Pancreas (tissue), 10 donors: Measurements from ENCODE around the gene UVRAG. TPM values are rescaled to one million over a fixed set of nuclear protein-coding genes. Genes with fewer than 3 reads are reported as not detected.

Experiments used
- ATAC-seq, 4 donors: fragments of 200-7000 bp; cut with Tn5 transposase; one replicate each; pipeline versions ENCODE4 v1.8.0 to v1.9.1; 2020; ENCODE audit warnings: mild to moderate bottlenecking in 4 of 4, moderate library complexity in 4 of 4
- DNase-seq, 6 donors: peaks; one replicate each; pipeline ENCODE4 v3.0.0-alpha.2; 2020
- FAIRE-seq: peaks from 2 replicates; lab custom pipeline; 2012; peaks lifted over from hg19 to GRCh38; lab: Jason Lieb, UNC
- H3K27ac ChIP-seq, 4 donors: fragments of 200-600 bp; sonication (generic); 1 replicate in 3 of 4; 2 replicates in 1 of 4; pipeline versions ENCODE4 v1.5.0 to v1.8.0; 2020
- H3K27me3 ChIP-seq, 4 donors: fragments of 200-600 bp; one replicate each; pipeline ENCODE4 v1.8.0; 2021
- H3K36me3 ChIP-seq, 3 donors: fragments of 200-600 bp; sonication (generic) in 1 of 3; one replicate each; pipeline versions ENCODE4 v1.5.0 to v1.8.0; 2020 to 2021
- H3K4me1 ChIP-seq, 3 donors: fragments of 200-600 bp; one replicate each; pipeline ENCODE4 v1.8.0; 2021
- H3K4me3 ChIP-seq, 4 donors: fragments of 200-600 bp; sonication (generic) in 2 of 4; one replicate each; pipeline versions ENCODE4 v1.5.0 to v1.8.0; 2020 to 2021
- H3K9me3 ChIP-seq, 4 donors: fragments of 200-600 bp; one replicate each; pipeline ENCODE4 v1.8.0; 2021
- CTCF ChIP-seq, 4 donors: fragments of 200-600 bp; sonication (generic) in 3 of 4; IDR thresholded peaks; one replicate each; pipeline versions ENCODE4 v1.5.0 to v1.8.0; 2021; ENCODE audit warnings: antibody characterized with exemption in 4 of 4
- whole genome bisulfite sequencing, 2 donors: extraction: QIAGEN DNeasy Blood & Tissue Kit; methylation state at CpG; one replicate each; pipeline ENCODE4 v1.1.7; 2013; 5-methylcytosine and 5-hydroxymethylcytosine counted together
- intact Hi-C, 3 donors: fragments of 100-400 bp; cut with DNase I; formaldehyde crosslinking; loops; one replicate each; pipeline versions ENCODE4 v1.11.1 to v1.14.2; 2022
- polyA plus RNA-seq, 2 donors: library from polyadenylated mRNA; stranded (reverse); fragments of 200-250 nt; gene quantifications; one replicate each; pipeline ENCODE4 v1.2.3, GENCODE V29; 2013
- total RNA-seq, 6 donors: library from RNA; stranded (reverse); fragmentation: NEBNext Ultra II Directional in 4 of 6; extraction: Animal tissue kit (Norgen Biotek cat#: 25700) in 4 of 6; gene quantifications; one replicate each; pipeline versions ENCODE4 v1.2.1 to v1.2.4, GENCODE V29; 2021 to 2023
- donor health status: healthy with polysubstance abuse.
- donor health status: DM: no; HTN: no; CAD: no; lungs with moderate emphysema.
- donor health status: DM: no; HTN: no; CAD: no.
- donor health status: control.
- donor health status: control.
- donor health status: Bipolar disorder and iron deficiency.
- donor health status: DM: yes; HTN: yes; CAD: no.
- donor health status: DM: no; HTN: no; CAD: no.
- donor health status: DM: no; HTN: no; CAD: no.
- donor health status: DM: yes; HTN: yes; CAD: no.

UVRAG gene
- total and polyA plus RNA-seq, 8 donors, result 3.3 to 17.2 (median 7.6) TPM

GRCh38 chr11:75900848-75901247 is 85.8 kb downstream of the UVRAG start:
- DNase-seq, result no peak
- H3K36me3 ChIP-seq, result no peaks in the 10 kb centered on the region
- no peaks in the 10 kb centered on the region for H3K4me1 ChIP-seq
- TF ChIP-seq CTCF (IDR thresholded peaks at IDR 0.05), result no peak
- no peak overlapping the region for H3K4me3 ChIP-seq
- intact Hi-C loops, result no loop called here
- no peaks in the 10 kb centered on the region for H3K27me3 ChIP-seq
- no peak overlapping the region for H3K27ac ChIP-seq
- FAIRE-seq, result no peak
- 89 to 94% methylated on average over 3 of the region's 3 CpGs for WGBS, 2 donors
- no peak for ATAC-seq
- no peaks in the 10 kb centered on the region for H3K9me3 ChIP-seq

GRCh38 chr11:75902631-75903030 is 87.6 kb downstream of the UVRAG start:
- Histone ChIP-seq H3K27me3 (no peaks in the 10 kb centered on the region), H3K9me3 (no peaks in the 10 kb centered on the region), H3K4me1 (no peaks in the 10 kb centered on the region), H3K36me3 (no peaks in the 10 kb centered on the region), H3K27ac (no peak overlapping the region), H3K4me3 (no peak overlapping the region)
- intact Hi-C loops, result no loop called here
- FAIRE-seq, result no peak
- 78 to 81% methylated on average over 2 of the region's 2 CpGs for WGBS, 2 donors
- TF ChIP-seq CTCF (IDR thresholded peaks at IDR 0.05), result no peak
- DNase-seq, result no peak
- ATAC-seq, result no peak

- ATAC-seq, result no peak
- intact Hi-C loops, result no loop called here
- Histone ChIP-seq H3K4me3 (no peak overlapping the region), H3K9me3 (no peaks in the 10 kb centered on the region), H3K36me3 (no peaks in the 10 kb centered on the region), H3K27me3 (no peaks in the 10 kb centered on the region), H3K4me1 (no peaks in the 10 kb centered on the region), H3K27ac (no peak overlapping the region)
- no peak for FAIRE-seq
- DNase-seq, result no peak
- WGBS, 2 donors, result 49 to 55% methylated on average over 2 of the region's 2 CpGs
- no peak for TF ChIP-seq CTCF (IDR thresholded peaks at IDR 0.05)
Measured at GRCh38 chr11:75903276-75903675, 88.3 kb downstream of the UVRAG start.

- Histone ChIP-seq H3K4me1 (no peaks in the 10 kb centered on the region), H3K27me3 (no peaks in the 10 kb centered on the region), H3K27ac (no peak overlapping the region), H3K9me3 (no peaks in the 10 kb centered on the region), H3K4me3 (no peak overlapping the region), H3K36me3 (no peaks in the 10 kb centered on the region)
- intact Hi-C loops, result no loop called here
- DNase-seq (no peak), ATAC-seq (no peak), FAIRE-seq (no peak)
- no peak for TF ChIP-seq CTCF (IDR thresholded peaks at IDR 0.05)
Measured at GRCh38 chr11:75905434-75905833, 90.4 kb downstream of the UVRAG start.

- Histone ChIP-seq H3K27me3 (no peaks in the 10 kb centered on the region), H3K36me3 (no peaks in the 10 kb centered on the region), H3K4me1 (no peaks in the 10 kb centered on the region), H3K4me3 (no peak overlapping the region), H3K27ac (no peak overlapping the region), H3K9me3 (no peaks in the 10 kb centered on the region)
- intact Hi-C loops, result no loop called here
- 94 to 96% methylated on average over 3 of the region's 3 CpGs for WGBS, 2 donors
- no peak for TF ChIP-seq CTCF (IDR thresholded peaks at IDR 0.05)
- no peak for FAIRE-seq
- no peak for ATAC-seq
- no peak for DNase-seq
Measured at GRCh38 chr11:75907906-75908527, 93.0 kb downstream of the UVRAG start.
